DMS153 (cell line): Measurements from ENCODE around the gene LRRC4C.

Experiments used
- DNase-seq: peaks from one replicate; lab custom pipeline; 2025; lab: John Stamatoyannopoulos, UW

Gene LRRC4C

GRCh38 chr11:41323446-41323845 is 136.0 kb downstream of the LRRC4C start:
- DNase-seq, result no peak

- DNase-seq, result no peak
Observed at GRCh38 chr11:41320653-41321052, 138.8 kb downstream of the LRRC4C start.

- DNase-seq, result no peak
Observed at GRCh38 chr11:41320238-41320637, 139.2 kb downstream of the LRRC4C start.

DNA sequence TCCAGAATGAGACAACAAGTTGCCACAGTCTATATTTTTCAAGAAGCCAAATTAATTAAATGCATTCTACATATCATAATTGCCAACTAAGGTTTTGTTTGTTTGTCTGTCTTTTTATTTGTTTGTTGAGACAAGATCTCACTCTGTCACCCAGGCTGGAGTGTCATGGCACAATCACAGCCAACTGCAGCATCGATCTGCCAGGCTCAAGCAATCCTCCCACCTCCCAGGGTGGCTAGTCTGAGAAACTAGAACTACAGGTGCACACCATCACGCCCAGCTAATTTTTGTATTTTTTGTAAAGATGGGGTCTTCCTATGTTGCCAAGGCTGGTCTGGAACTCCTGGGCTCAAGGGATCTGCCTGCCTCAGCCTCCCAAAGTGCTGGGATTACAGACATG is 140.0 kb downstream of the LRRC4C start:
- DNase-seq, result no peak

- no peak for DNase-seq
Observed at GRCh38 chr11:41316751-41317150, 142.7 kb downstream of the LRRC4C start.

- DNase-seq, result no peak
Observed at GRCh38 chr11:41313226-41313625, 146.2 kb downstream of the LRRC4C start.

- no peak for DNase-seq
Observed at GRCh38 chr11:41309716-41310115, 149.7 kb downstream of the LRRC4C start.

DNA sequence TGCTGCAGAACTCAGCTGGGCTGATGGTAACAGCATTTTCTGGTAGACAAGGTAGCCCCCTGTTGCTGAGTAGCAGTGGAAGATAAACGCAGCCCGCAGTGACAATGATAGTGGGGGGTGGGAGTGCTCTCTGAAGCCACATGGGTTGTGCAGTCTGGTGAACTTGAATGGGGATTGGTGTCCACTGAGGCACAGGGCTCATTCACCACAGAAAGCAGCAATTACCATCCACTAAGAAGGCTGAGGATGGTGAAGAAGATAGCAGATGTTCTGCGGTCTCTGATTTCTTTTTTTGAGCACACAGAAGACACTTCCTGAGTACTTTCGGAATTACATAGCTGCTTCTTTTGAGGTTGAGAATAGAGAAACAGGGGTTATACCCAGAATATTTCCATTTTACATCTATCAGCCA is 150.3 kb downstream of the LRRC4C start:
- no peak for DNase-seq

DNA sequence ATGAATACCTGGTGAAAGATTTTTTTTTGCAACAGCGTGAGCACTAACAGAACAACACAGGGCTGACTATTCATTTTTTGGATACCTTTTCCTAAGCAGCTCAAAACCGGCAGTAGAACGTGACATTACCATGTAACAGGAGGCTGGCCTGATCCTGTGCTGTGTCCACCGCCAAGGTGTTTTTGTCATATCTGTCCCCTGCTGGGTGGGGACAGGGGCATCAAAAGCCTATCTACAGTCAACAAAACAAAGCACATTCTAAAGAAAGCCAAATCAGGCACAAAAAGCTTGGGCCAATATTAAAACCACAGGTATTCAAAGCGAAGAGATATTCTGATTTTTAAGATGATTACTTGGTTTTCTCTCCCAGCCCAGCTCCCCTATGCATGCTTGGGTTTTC is 151.2 kb downstream of the LRRC4C start:
- DNase-seq, result no peak

GRCh38 chr11:41307296-41308080 is 152.0 kb downstream of the LRRC4C start:
- no peak for DNase-seq

- DNase-seq, result no peak
Observed at GRCh38 chr11:41306431-41306830, 153.0 kb downstream of the LRRC4C start.

DNA sequence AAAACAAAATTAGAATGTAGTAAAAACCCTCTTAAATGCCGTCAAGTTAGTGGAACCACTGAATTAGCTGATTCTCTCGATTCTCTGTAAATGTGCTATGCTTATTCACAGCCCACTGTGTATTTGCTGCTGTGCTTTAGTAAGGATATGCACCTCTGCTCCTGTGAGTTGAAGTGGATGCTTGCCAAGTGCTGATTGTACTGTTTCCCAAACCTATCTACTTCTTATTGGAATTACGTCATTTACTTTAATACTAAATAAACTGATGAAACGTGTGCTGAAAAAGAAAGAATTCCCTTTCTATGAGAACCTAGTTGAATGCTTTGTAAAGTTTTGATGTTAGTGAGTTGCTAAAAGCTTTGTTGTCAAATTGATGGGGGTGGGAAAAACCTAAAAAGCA is 158.4 kb downstream of the LRRC4C start:
- no peak for DNase-seq

DNA sequence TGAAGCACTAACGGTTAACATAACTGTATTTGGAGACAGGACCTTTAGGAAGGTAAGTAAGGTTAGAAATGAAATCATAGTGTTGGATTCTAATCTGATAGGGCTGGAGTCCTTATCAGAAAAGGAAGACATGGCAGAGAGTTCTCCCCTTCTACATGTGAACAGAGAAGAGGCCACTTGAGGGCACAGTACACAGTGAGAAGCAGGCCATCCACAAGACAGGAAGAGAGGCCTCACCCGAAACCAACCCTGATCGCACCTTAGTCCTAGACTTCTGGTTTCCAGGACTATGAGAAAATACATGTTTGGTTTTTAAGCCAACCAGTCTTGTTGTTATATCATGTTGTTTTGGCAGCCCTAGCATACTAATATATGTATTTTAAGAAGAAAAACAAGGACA is 170.0 kb downstream of the LRRC4C start:
- no peak for DNase-seq

DNA sequence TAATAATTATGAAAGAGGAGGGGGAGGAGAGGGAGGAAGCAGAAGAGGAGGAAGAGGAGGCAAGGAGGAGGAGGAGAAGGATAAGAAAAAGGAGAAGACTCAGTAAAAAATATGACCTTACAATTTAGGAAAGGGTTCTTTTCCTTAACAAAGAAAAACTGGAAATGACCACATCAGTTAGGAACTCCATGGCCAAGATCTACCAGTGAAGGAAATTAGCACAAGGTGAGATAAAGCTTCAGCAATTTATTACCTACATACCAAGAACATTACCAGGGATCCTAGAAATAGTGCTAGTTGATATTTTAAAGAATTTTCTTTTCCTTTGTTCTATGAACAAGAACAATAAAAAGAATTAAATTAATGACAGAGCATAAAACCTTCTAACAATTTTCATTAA is 172.7 kb downstream of the LRRC4C start:
- DNase-seq, result no peak

- no peak for DNase-seq
Observed at GRCh38 chr11:41284354-41284753, 175.1 kb downstream of the LRRC4C start.

DNA sequence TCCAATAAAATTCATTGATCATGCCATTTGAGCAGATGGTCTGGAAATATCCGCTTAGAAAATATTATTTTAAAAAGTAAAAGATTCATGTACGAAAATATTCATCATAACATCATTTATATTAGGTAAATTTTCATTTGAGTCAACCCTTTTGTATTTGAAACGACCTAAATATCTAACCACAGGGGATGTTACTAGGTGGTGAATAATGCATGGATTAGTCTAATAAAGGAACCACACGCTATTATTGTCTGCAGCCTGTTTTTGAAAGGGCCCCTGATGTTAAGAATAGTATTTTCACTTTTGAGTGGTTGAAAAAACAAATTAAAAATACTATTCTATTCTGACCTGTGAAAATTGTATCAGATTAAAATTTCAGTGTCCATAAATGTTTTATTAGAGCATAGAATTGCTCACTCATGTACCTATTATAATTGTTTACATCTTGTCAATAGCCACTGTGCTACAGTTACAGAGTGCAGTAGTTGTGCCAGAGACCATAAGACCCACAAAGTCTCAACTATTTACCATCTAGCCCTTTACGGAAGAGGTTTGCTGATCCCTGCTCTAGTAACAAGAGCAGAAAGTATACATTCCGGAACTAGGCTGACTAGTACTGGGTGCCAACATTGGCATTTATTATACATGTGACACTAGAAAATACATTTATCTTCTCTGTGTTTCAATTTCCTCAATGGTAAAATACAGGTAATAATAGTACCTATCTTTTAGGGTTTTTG is 176.1 kb downstream of the LRRC4C start:
- DNase-seq, result no peak

GRCh38 chr11:41282395-41282794 is 177.1 kb downstream of the LRRC4C start:
- no peak for DNase-seq

DNA sequence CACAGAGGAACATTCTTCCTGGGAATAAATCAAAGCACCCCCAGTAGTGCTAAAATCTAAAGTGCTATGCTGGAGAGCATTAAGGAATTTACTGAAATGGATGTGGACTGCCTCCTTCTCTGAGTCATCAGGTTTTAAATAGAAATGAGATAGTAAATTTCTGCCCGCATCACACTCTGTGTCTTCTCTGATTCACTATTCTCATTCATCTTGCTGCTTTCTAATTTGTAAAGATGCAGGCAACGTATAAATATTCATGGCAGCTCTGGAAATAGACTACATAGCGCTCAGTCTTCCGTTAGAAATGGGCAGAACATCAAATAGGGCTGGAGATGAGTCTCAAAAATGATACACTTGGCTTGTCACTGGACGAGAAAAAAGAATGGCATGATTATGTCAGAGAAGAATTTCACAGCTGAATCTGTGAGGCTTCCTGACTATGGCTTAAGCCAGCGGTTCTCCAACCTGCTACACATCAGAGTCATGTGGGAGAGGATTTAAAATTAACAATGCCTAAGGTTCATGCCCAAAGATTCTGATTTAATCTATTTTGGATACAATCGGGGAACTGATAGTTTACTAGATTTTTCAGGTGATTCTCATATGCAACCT is 178.2 kb downstream of the LRRC4C start:
- no peak for DNase-seq

DNA sequence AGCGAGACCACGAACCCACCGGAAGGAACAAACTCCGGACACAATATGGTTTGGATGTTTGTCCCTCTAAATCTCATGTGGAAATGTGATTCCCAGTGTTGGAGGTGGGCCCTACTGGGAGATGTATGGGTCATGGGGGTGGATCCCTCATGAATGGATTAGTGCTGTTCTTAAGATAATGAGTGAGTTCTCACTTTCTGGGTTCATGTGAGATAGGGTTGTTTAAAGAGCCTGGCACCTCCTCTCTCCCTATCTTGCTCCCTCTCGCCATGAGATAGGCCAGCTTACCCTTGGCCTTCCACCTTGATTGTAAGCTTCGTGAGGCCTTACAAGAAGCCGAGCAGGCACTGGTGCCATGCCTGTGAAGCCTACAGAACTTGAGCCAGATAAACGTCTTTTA is 184.6 kb downstream of the LRRC4C start:
- no peak for DNase-seq

GRCh38 chr11:41273908-41274307 is 185.5 kb downstream of the LRRC4C start:
- DNase-seq, result no peak

DNA sequence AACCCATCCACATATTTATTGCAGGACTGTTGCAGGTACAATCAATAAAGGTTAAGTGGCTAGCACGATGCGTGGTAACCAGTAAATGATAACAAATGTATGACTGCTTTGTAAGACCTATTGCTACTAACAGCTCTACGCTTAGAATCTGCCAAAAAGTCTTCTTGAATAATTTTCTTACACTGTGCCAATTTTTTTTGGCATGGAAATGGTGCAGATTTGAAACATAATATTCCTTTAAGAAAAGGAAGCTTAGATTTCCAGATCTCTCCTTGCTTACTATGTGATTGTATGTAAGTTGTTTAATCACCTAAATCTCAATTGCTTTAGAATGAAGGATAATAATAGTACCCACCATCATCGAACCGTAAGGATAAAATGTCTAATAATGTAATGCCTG is 192.0 kb downstream of the LRRC4C start:
- no peak for DNase-seq

GRCh38 chr11:41256041-41256440 is 203.4 kb downstream of the LRRC4C start:
- no peak for DNase-seq

- no peak for DNase-seq
Observed at GRCh38 chr11:41254966-41255365, 204.5 kb downstream of the LRRC4C start.
